ENCODE measurements around the gene BCR.

The BCR gene

GRCh38 chr22:23217171-23218052 lies 37.1 kb downstream of the BCR start:
- DNase-seq (ENCODE audit: low spot score), result no peak

DNA sequence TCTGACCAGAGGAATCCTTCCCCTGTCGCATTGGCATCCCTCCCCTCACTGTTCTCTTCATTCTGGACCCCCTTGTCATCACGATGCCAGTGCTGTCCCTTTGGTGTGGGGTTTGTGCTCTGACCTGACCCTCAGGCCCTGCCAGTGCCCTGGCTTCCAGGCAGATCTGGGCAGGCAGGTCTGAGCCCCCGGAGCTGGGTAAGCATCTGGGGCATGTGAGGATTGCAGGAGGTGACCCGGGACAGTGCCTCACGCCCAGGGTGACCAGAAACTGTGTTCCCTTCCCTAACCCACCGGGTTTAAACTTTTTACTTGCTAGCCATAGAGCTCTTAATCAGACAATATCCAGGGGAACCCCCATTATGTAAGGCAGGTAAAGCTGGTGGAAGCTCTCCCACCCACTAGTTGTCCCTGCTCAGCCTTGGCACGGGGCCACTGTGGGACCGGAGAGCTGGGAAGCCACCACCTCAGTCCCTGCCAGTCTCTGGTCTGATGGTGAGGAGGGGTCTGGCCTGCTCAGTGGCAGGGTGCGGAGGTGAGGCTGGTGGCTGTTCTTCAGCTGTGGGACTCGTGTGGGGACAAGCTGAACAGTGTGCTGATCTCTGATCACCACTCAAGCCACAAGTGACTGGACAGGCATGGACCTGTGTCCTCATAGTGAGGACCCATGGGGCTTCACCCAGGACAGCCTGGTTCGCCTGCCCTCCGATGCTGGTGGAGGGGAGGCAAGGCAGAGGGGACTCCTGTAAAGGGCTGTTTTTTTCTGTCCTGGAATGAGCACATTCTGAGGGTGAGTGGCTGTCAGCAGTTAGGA lies 38.0 kb downstream of the BCR start:
- DNase-seq (ENCODE audit: low spot score), result no peak

GRCh38 chr22:23218867-23219251 lies 38.5 kb downstream of the BCR start:
- DNase-seq (ENCODE audit: low spot score), result no peak

DNA sequence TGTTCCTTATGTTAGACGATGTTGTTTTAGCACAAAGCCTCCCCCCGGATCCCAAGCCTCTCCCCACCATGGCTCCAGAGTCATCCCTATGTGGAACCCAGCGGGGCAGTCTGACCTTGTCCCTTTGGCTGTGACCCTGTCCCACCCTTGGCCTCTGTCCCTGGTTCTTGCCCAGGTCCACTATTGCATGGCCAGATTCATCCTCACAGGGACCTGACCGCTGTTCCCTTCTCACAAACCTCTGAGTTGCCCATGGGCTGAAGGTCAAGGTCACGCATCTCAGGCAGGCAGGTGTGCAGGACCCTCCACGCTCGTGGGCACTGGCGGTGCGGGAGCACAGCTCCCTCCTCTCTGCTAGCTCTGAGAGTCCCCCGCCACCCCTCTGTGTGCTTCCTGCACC lies 39.0 kb downstream of the BCR start:
- no peak for DNase-seq (ENCODE audit: low spot score)

DNA sequence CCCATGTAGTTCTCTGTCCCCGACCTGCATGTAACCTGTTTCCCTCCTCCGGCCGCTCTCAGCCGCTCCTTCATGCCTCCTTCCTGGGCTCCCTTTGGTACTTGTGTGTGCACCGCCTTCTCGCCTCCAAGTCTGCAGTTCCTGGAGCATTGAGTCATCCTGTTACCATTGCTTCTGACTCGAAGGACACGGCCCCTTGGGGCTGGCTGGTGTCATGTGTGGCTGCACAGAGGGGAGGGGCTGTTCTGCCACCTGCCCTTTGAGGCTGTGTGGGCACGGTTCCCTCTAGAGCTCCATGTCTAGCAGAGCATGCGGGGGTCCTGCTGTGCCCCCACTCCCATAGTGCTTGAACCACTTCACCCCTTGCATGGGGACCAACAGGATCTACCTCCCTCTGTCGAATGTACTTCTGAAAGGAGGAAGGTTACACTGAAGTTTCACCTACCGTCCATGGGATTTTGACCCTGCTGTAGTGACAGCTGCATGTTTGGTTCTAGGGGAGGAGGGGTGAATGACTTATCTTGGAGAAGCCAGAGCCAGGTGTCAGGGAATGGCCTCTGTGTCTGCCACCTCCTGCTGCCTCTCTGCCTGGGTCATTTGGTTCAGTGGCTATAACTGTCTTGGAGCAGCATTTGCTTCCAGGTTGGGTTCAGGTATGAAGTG lies 39.6 kb downstream of the BCR start:
- peak; percentile 50 for DNase-seq (ENCODE audit: low spot score)

- DNase-seq (ENCODE audit: low spot score), result peak; percentile 79
Measured at GRCh38 chr22:23220485-23221350, 40.4 kb downstream of the BCR start.

GRCh38 chr22:23221351-23221804 lies 41.1 kb downstream of the BCR start:
- no peak for DNase-seq (ENCODE audit: low spot score)

GRCh38 chr22:23222033-23222792 lies 41.9 kb downstream of the BCR start:
- no peak for DNase-seq (ENCODE audit: low spot score)

- DNase-seq (ENCODE audit: low spot score), result no peak
Measured at GRCh38 chr22:23222793-23223568, 42.7 kb downstream of the BCR start.

DNA sequence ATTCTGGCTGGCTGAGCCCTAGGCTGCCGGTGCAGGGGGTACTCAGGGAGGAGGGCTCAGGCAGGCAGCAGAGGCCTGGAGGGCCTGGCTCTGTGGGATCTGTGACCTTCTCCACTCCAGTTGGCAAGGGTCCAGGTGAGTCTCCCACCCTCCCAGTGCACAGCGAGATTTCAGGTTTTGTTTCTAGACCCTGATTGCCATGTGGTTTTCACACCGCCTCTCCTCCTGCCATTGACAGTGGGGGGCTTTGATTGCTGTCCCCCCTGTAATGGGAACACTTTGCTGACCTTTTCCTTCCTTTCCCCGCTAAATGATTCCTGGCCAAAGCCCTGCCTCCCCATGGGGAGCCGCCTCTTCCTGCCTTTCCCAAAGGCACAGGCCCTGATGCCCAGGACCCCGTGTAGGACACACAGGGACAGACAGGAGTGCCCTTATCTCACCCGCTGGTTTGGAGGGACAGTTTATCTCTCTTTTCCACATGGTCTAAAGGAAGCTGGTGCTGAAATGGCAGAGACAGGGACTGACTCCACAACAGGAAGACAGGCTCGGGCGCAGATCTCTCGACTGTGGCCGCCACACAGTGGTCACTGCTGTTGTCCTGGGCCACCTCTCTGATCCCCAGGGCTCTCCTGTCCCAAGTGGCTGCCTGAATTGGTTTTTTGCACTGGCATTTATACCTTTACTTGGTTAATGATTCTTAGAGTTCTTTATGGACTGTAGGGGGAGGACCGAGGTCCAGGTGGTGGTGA lies 43.4 kb downstream of the BCR start:
- DNase-seq (ENCODE audit: low spot score), result no peak

DNA sequence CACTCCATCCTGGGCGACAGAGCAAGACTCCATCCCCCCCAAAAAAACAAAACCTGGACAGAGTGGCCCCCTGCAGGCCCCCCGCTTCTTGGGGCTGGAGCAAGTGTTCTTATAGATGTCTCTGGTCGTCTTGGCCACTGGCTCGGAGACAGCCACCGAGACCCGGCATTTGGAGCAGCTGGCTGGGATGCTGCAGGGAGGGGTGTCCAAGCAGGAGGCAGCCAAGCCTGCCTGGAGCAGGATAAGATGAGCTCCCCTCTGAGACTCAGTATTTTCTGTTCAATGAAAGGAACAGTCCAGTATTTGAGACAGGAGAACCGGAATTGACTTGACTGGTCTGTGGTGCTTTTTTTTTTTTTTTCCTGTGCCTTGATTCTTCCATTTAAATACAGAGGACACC lies 44.5 kb downstream of the BCR start:
- DNase-seq (ENCODE audit: low spot score), result no peak

- no peak for DNase-seq (ENCODE audit: low spot score)
Measured at GRCh38 chr22:23225337-23225723, 45.0 kb downstream of the BCR start.

DNA sequence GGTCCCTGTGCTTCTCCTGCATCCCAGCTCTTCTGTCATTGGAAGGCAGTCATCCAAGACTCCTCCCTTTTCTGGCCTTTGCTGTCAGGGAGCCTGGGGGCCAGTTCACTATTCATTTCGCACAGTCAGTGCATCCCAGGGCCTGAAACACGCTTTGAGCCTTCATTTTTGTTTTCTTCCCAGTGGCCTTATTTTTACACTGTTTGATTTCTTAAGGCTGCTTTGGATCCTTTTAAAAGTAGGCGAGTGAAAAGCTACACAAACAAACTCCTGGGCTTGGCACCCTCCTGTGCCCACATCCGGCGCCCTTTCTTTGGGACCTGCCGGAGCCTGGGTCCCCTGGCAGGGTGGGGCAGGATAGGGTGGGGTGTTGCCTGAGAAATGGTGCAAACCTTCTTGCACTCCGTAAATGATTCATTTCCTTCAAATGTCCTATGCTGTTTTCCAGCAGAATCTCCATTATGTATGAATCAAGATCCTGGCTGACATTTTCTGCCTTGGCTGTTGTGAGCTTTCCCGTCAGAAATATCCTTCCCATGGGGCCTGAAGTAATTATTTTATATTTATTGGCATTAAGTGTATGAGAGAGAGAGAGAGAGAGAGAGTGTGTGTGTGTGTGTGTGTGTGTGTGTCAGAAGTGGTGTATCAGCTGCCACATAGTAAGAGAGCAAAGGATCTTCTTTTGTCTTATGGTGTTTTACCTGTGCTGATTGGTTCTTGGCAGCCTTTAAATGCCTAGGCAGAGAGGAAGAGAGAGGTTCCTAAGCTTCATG lies 45.6 kb downstream of the BCR start:
- peak; percentile 83 for DNase-seq (ENCODE audit: low spot score)

DNA sequence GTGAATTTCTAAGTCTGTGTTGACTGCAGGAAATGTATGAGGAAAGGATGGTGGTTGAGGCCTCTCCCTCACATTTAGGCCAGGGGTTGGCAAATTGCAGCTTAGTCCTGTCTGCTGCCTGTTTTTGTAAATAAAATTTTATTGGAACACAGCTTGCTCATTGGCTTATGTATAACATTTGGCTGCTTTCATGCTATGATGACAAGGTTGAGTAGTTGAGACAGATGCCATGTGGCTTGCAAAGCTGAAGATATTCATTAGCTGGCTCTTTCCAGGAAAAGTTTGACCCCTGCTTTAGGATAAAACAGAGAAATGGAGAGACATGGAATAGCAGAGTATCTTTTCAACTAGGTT lies 46.2 kb downstream of the BCR start:
- DNase-seq (ENCODE audit: low spot score), result no peak

GRCh38 chr22:23227380-23227779 lies 47.1 kb downstream of the BCR start:
- no peak for DNase-seq (ENCODE audit: low spot score)

DNA sequence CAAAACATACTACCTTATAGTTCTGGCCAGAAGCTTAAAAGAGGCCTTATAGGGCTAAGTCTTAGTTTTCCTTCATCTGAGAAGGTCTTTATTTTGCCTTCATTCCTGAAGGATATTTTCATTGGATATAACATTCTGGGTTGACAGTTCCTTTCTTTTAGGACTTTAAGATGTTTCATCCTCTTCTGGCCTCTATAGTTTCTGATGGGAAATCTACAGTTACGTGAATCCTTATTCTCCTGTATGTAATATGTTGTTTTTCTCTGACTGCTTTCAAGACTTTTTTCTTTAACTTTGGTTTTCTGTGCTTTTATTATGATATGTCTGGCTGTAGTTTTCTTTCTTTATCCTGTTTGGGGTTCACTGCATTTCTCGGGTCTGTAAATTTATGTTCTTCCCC lies 48.2 kb downstream of the BCR start:
- DNase-seq (ENCODE audit: low spot score), result no peak

GRCh38 chr22:23229646-23230045 lies 49.3 kb downstream of the BCR start:
- DNase-seq (ENCODE audit: low spot score), result no peak

- DNase-seq (ENCODE audit: low spot score), result no peak
Measured at GRCh38 chr22:23230348-23231068, 50.2 kb downstream of the BCR start.

All from GM03348 (cell line).